GM06990 (cell line): ENCODE results near the gene NKD1.

Source experiments
- DNase-seq: peaks from one replicate; pipeline ENCODE4 v3.0.0-alpha.2; 2011; ENCODE audit not compliant: insufficient read length; ENCODE audit errors: extremely low read depth
- H3K27me3 ChIP-seq: replicated peaks from 2 replicates; pipeline ENCODE4 v1.6.0; 2011; ENCODE audit warnings: low read length; ENCODE audit not compliant: control insufficient read depth, insufficient read depth
- H3K36me3 ChIP-seq: 2 replicates; pipeline ENCODE4 v1.5.1; 2011; ENCODE audit warnings: low read length; ENCODE audit not compliant: control insufficient read depth, insufficient read depth
- H3K4me3 ChIP-seq: replicated peaks from 2 replicates; pipeline ENCODE4 v1.5.1; 2011; ENCODE audit warnings: low read depth, mild to moderate bottlenecking, control low read depth, low read length
- TF ChIP-seq, protein P1 (sequence below): IDR thresholded peaks from 2 replicates; pipeline ENCODE4 v1.5.1; 2011; ENCODE audit warnings: low read length, control low read depth, mild to moderate bottlenecking, inconsistent platforms; ENCODE audit not compliant: insufficient read depth, poor library complexity, severe bottlenecking

Gene NKD1

DNA sequence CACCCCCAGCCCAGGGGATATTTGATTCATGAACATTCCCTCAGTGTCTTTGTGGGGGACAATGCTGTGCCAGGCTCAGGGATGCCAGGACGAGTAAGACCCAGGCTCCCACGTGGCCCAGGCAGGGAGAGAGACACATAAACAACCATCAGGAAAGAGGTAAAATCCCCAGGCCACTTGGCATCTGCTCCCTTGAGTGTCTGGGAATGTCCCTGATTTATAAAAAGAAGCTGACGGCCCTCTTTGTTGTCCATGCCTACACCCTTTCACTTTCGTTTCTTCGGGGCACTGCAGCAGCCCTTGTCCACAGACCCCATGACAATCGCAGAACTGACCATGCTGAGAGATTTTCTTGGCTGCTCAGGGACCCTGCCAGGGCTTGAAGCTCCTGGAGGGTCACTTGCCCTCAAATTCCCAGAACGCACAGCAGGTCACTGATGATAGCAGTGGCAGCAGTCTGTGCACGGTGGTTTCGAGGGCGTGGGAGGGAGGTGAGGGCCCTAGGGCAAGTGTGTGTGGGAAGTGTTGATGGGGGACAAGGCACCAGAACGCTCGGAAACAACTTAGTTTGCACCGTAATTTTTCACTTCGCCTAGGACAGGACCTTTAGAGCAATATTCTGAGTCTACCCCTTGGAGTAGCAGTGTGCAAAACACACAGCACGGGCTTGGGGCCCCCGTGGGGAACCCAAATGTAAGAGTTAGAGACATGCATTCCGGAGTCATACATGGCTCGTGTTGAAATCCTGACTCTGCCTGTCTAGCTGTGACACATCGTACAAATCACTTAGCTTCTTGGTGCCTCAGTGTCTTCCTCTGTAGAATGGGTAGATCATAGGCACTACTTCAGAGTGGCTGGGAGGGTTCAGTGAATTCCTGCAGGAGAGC lies 149.9 kb downstream of the NKD1 start:
- peak overlapping the region; percentile 60 for H3K4me3 ChIP-seq
- peak; percentile 73 for DNase-seq
- H3K36me3 ChIP-seq, result no peaks in the 10 kb centered on the region; the same call in 1 of the 2 replicates
- no peaks in the 10 kb centered on the region for H3K27me3 ChIP-seq
- TF ChIP-seq, protein P1, sequence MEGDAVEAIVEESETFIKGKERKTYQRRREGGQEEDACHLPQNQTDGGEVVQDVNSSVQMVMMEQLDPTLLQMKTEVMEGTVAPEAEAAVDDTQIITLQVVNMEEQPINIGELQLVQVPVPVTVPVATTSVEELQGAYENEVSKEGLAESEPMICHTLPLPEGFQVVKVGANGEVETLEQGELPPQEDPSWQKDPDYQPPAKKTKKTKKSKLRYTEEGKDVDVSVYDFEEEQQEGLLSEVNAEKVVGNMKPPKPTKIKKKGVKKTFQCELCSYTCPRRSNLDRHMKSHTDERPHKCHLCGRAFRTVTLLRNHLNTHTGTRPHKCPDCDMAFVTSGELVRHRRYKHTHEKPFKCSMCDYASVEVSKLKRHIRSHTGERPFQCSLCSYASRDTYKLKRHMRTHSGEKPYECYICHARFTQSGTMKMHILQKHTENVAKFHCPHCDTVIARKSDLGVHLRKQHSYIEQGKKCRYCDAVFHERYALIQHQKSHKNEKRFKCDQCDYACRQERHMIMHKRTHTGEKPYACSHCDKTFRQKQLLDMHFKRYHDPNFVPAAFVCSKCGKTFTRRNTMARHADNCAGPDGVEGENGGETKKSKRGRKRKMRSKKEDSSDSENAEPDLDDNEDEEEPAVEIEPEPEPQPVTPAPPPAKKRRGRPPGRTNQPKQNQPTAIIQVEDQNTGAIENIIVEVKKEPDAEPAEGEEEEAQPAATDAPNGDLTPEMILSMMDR, result no peak
